GM18861 (cell line): ENCODE results near the gene URM1.
A peak's percentile ranks its signal among the peaks of the same experiment; 100 is the strongest.
"Not testable (repeated sequence)": the region's sequence is repeated elsewhere in the genome, so short reads cannot be mapped to it uniquely, and the experiment has no call there.

ENCODE experiments used
- ATAC-seq: cut with Tn5 transposase; IDR thresholded peaks from one replicate; pipeline ENCODE4 v1.9.1; 2021; ENCODE audit not compliant: unreplicated experiment

Gene URM1

GRCh38 chr9:128370752-128371629, at the start of gene URM1:
TSS of gene URM1 (plus strand) at chr9:128371374. CDS start at chr9:128371381, 7 bp downstream.
- ATAC-seq, result peak; percentile 73

- peak; percentile 5 for ATAC-seq
These were observed 49.2 kb upstream of the URM1 start for GRCh38 chr9:128321879-128322403.

- ATAC-seq, result peak; percentile 71
These were observed 48.6 kb upstream of the URM1 start, which contains the start of the genes COQ4 and TRUB2 for GRCh38 chr9:128322404-128323211. TSS of gene COQ4 (plus strand) at chr9:128322839. CDS start at chr9:128322859, 20 bp downstream. TSS of gene TRUB2 (minus strand) at chr9:128322447. CDS start at chr9:128322408, 39 bp downstream.

- ATAC-seq, result no peak
These were observed 47.9 kb upstream of the URM1 start for GRCh38 chr9:128323212-128323730.

GRCh38 chr9:128323791-128324190, 47.4 kb upstream of the URM1 start:
- ATAC-seq, result no peak

GRCh38 chr9:128324401-128324800, 46.8 kb upstream of the URM1 start:
- ATAC-seq, result no peak

- ATAC-seq, result no peak
These were observed 45.5 kb upstream of the URM1 start for GRCh38 chr9:128325629-128326028.

GRCh38 chr9:128333451-128333869, 37.7 kb upstream of the URM1 start:
- ATAC-seq, result no peak

GRCh38 chr9:128335161-128335560, 36.0 kb upstream of the URM1 start:
- no peak for ATAC-seq

GRCh38 chr9:128335914-128336313, 35.3 kb upstream of the URM1 start:
- no peak for ATAC-seq

- ATAC-seq, result no peak
These were observed 33.2 kb upstream of the URM1 start for GRCh38 chr9:128337936-128338335.

- not testable (repeated sequence) for ATAC-seq
These were observed 32.1 kb upstream of the URM1 start for GRCh38 chr9:128338852-128339614.

GRCh38 chr9:128339761-128340690, 31.1 kb upstream of the URM1 start, which contains the start of gene SLC27A4:
TSS of gene SLC27A4 (plus strand) at chr9:128340527. CDS start at chr9:128343133, 2,606 bp downstream.
- peak; percentile 56 for ATAC-seq

GRCh38 chr9:128340691-128341434, 30.3 kb upstream of the URM1 start:
- ATAC-seq, result peak; percentile 26

GRCh38 chr9:128341435-128341849, 29.7 kb upstream of the URM1 start:
- no peak for ATAC-seq

GRCh38 chr9:128342971-128343680, 28.0 kb upstream of the URM1 start:
- no peak for ATAC-seq

GRCh38 chr9:128343855-128344254, 27.3 kb upstream of the URM1 start:
- ATAC-seq, result no peak
